SK-N-SH (cell line): Measurements from ENCODE around the gene NLGN1. TPM values are rescaled to one million over a fixed set of nuclear protein-coding genes. Genes with fewer than 3 reads are reported as not detected.
A peak's percentile ranks its signal among the peaks of the same experiment; 100 is the strongest.

Experiments
- CTCF ChIA-PET: fragments of 300-600, 350-600 bp; formaldehyde crosslinking; extraction: SDS; loops from one replicate; lab custom pipeline; 2021; lab: Yijun Ruan, JAX
- POLR2A ChIA-PET: fragments of 350-600 bp; sonication (Branson Sonifier 250); formaldehyde crosslinking; extraction: SDS; loops from one replicate; lab custom pipeline; 2020; ENCODE audit warnings: antibody characterized with exemption, inconsistent platforms; lab: Yijun Ruan, JAX
- DNase-seq: peaks from one replicate; pipeline ENCODE4 v3.0.0; 2012
- H2AFZ ChIP-seq: fragments of 200-600 bp; sonication (generic); 2 replicates; pipeline ENCODE4 v1.8.1; 2016; ENCODE audit warnings: antibody characterized with exemption, mild to moderate bottlenecking, low read depth
- H3F3A ChIP-seq: fragments of 200-600 bp; sonication (generic); replicated peaks from 2 replicates; pipeline ENCODE3; 2016; ENCODE audit warnings: antibody characterized with exemption, mild to moderate bottlenecking; ENCODE audit not compliant: insufficient read depth
- H3K27ac ChIP-seq, 2 experiments: fragments of 200-500 bp in 1 of 2; fragments of 200-600 bp in 1 of 2; sonication (Bioruptor generic) in 1 of 2; sonication (generic), shearing (Covaris generic) in 1 of 2; 2 replicates each; pipeline versions ENCODE4 v1.5.1 to v1.6.1; 2014 to 2016; ENCODE audit warnings: low read depth in 2 of 2, inconsistent platforms in 1 of 2, low read length in 1 of 2, mild to moderate bottlenecking in 1 of 2, mixed read lengths in 1 of 2
- H3K27me3 ChIP-seq: fragments of 200-600 bp; sonication (generic), shearing (Covaris generic); 2 replicates; pipeline ENCODE4 v1.6.1; 2016; ENCODE audit warnings: mixed run types; ENCODE audit not compliant: insufficient read depth
- H3K36me3 ChIP-seq, 2 experiments: fragments of 200-500 bp in 1 of 2; fragments of 200-600 bp in 1 of 2; sonication (Bioruptor generic) in 1 of 2; sonication (generic) in 1 of 2; replicated peaks in 1 of 2; 2 replicates each; pipeline versions ENCODE3 to v1.5.1; 2014 to 2016; ENCODE audit warnings: low read length in 1 of 2, mild to moderate bottlenecking in 1 of 2; ENCODE audit not compliant: insufficient read depth in 2 of 2, control insufficient read depth in 1 of 2
- H3K4me1 ChIP-seq, 2 experiments: fragments of 200-500 bp in 1 of 2; fragments of 200-600 bp in 1 of 2; sonication (Bioruptor generic) in 1 of 2; sonication (generic), shearing (Covaris generic) in 1 of 2; 2 replicates each; pipeline versions ENCODE4 v1.5.1 to v1.6.1; 2014 to 2016; ENCODE audit warnings: low read depth in 1 of 2, low read length in 1 of 2, mixed run types in 1 of 2; ENCODE audit not compliant: insufficient read depth in 2 of 2, control insufficient read depth in 1 of 2
- H3K4me2 ChIP-seq: fragments of 200-600 bp; sonication (generic), shearing (Covaris generic); 2 replicates; pipeline ENCODE4 v1.6.1; 2017; ENCODE audit warnings: mixed run types
- H3K4me3 ChIP-seq, 2 experiments: fragments of 200-500 bp in 1 of 2; fragments of 200-600 bp in 1 of 2; sonication (Bioruptor generic) in 1 of 2; sonication (generic), shearing (Covaris generic) in 1 of 2; 2 replicates each; pipeline versions ENCODE4 v1.5.1 to v1.8.1; 2014 to 2016; ENCODE audit warnings: low read depth in 2 of 2, inconsistent platforms in 1 of 2, low read length in 1 of 2, mild to moderate bottlenecking in 1 of 2, mixed read lengths in 1 of 2, moderate library complexity in 1 of 2
- H3K79me2 ChIP-seq: fragments of 200-600 bp; sonication (generic); 2 replicates; pipeline ENCODE4 v1.8.1; 2017; ENCODE audit warnings: mild to moderate bottlenecking; ENCODE audit not compliant: insufficient read depth
- H3K9ac ChIP-seq: fragments of 200-600 bp; sonication (generic); 2 replicates; pipeline ENCODE4 v1.6.1; 2017; ENCODE audit warnings: mixed run types
- H3K9me2 ChIP-seq: fragments of 200-600 bp; sonication (generic); 2 replicates; pipeline ENCODE4 v1.6.1; 2017; ENCODE audit warnings: mixed run types
- H3K9me3 ChIP-seq: fragments of 200-600 bp; sonication (generic); 2 replicates; pipeline ENCODE4 v1.6.1; 2017; ENCODE audit warnings: mixed run types, mild to moderate bottlenecking, moderate library complexity
- H4K20me1 ChIP-seq: fragments of 200-600 bp; sonication (generic); 2 replicates; pipeline ENCODE4 v1.6.1; 2017; ENCODE audit warnings: mild to moderate bottlenecking, mixed run types; ENCODE audit not compliant: insufficient read depth
- EP300 ChIP-seq, 2 experiments: IDR thresholded peaks; 2 replicates each; pipeline versions ENCODE4 v1.4.0 to v1.6.1; 2012; ENCODE audit warnings: borderline replicate concordance in 1 of 2, low read depth in 1 of 2, low read length in 1 of 2
- EZH2phosphoT487 ChIP-seq: fragments of 200-600 bp; sonication (generic); IDR thresholded peaks from 2 replicates; pipeline ENCODE4 v1.6.1; 2017; ENCODE audit warnings: low read depth, mixed run types, mild to moderate bottlenecking, antibody characterized with exemption, moderate library complexity, borderline replicate concordance
- FOXJ3 ChIP-seq: sonication (generic); formaldehyde crosslinking; IDR thresholded peaks from 2 replicates; pipeline ENCODE4 v1.5.1; 2020; ENCODE audit warnings: mild to moderate bottlenecking, missing genetic modification reagents
- GABPA ChIP-seq: IDR thresholded peaks from 2 replicates; pipeline ENCODE4 v1.4.0; 2012; ENCODE audit warnings: low read depth, mild to moderate bottlenecking
- GATA2 ChIP-seq: sonication (generic); formaldehyde crosslinking; IDR thresholded peaks from 2 replicates; pipeline ENCODE4 v1.5.0; 2020; ENCODE audit warnings: mild to moderate bottlenecking, missing genetic modification reagents
- MEF2A ChIP-seq: IDR thresholded peaks from 2 replicates; pipeline ENCODE4 v1.4.0; 2012; ENCODE audit warnings: low read depth, borderline replicate concordance
- NFIC ChIP-seq: IDR thresholded peaks from 2 replicates; pipeline ENCODE4 v1.4.0; 2012; ENCODE audit warnings: borderline replicate concordance
- NRF1 ChIP-seq: IDR thresholded peaks from 2 replicates; pipeline ENCODE4 v1.6.1; 2012; ENCODE audit warnings: low read depth, mild to moderate bottlenecking, low read length
- RFX5 ChIP-seq: IDR thresholded peaks from 2 replicates; pipeline ENCODE4 v1.6.1; 2012; ENCODE audit warnings: mild to moderate bottlenecking, improper control_type of control experiment, low read length
- RXRA ChIP-seq: IDR thresholded peaks from 2 replicates; pipeline ENCODE4 v1.4.0; 2012; ENCODE audit warnings: low read depth, mild to moderate bottlenecking, borderline replicate concordance
- SIN3A ChIP-seq: IDR thresholded peaks from 2 replicates; pipeline ENCODE4 v1.6.1; 2012; ENCODE audit warnings: low read depth, mild to moderate bottlenecking, low read length, moderate library complexity, borderline replicate concordance
- SMC3 ChIP-seq: IDR thresholded peaks from 2 replicates; pipeline ENCODE4 v1.6.1; 2012; ENCODE audit warnings: low read depth, low read length, improper control_type of control experiment
- TAF1 ChIP-seq: IDR thresholded peaks from 2 replicates; pipeline ENCODE4 v1.6.1; 2012; ENCODE audit warnings: low read depth, mild to moderate bottlenecking, low read length, moderate library complexity, borderline replicate concordance
- TCF12 ChIP-seq: IDR thresholded peaks from 2 replicates; pipeline ENCODE4 v1.4.0; 2012
- YY1 ChIP-seq: IDR thresholded peaks from 2 replicates; pipeline ENCODE4 v1.4.0; 2012; ENCODE audit warnings: low read depth, mild to moderate bottlenecking
- WGBS: methylation state at CpG from one replicate; pipeline ENCODE4 v1.1.6; 2017; ENCODE audit warnings: low lambda C conversion rate; 5-methylcytosine and 5-hydroxymethylcytosine counted together
- polyA plus RNA-seq, 3 experiments: library from polyadenylated mRNA; depleted of rRNA; stranded (reverse); fragments of >200 nt; gene quantifications; 2 replicates each; pipeline ENCODE4 v1.2.3, GENCODE V29; 2012
- TF ChIP-seq, protein P1 (sequence below): IDR thresholded peaks from 2 replicates; pipeline ENCODE4; 2012
- TF ChIP-seq, protein P2 (sequence below): IDR thresholded peaks from 2 replicates; pipeline ENCODE4 v1.4.0; 2012; ENCODE audit warnings: low read depth, borderline replicate concordance
- TF ChIP-seq, protein P3 (sequence below): fragments of 150-350 bp; IDR thresholded peaks from 2 replicates; pipeline ENCODE4 v1.6.1; 2016; ENCODE audit warnings: mild to moderate bottlenecking, low read depth, low read length
- TF ChIP-seq, protein P4 (sequence below): fragments of 200-600 bp; sonication (generic); IDR thresholded peaks from 2 replicates; pipeline ENCODE4 v1.6.1; 2017; ENCODE audit warnings: antibody characterized with exemption, mild to moderate bottlenecking, moderate library complexity

NLGN1 gene
- polyA plus RNA-seq, 1 of the 3 experiments (the other 2 are of a cell fraction): 1.5 TPM

DNA sequence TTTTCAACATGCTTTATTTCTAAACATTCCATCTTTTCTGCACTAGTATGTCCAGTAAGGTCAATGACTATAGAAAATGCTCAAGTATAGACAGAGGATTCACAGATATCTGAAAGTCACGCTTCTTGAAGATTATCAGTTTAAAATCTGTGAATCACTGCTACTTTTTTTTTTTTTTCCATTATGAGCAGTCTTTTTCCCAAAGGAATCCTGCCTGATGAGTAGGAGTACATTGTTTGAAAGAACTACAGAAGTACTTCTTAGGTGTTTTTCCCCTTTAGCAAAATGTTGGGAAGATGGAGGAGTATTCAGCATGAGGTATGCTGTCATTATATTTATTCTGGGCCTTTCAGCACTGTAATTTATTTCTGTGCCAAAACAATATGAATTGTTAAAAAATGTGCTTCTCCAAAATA lies 266.2 kb downstream of the NLGN1 start (continued):
- TF ChIP-seq, protein P1, sequence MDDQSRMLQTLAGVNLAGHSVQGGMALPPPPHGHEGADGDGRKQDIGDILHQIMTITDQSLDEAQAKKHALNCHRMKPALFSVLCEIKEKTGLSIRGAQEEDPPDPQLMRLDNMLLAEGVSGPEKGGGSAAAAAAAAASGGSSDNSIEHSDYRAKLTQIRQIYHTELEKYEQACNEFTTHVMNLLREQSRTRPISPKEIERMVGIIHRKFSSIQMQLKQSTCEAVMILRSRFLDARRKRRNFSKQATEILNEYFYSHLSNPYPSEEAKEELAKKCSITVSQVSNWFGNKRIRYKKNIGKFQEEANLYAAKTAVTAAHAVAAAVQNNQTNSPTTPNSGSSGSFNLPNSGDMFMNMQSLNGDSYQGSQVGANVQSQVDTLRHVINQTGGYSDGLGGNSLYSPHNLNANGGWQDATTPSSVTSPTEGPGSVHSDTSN: 0 out of 2 replicates have a peak, but pooled peaks have one; percentile 22
- TF ChIP-seq EZH2phosphoT487 (no peak), RFX5 (no peak), GATA2 (CRISPR knock-in tag) (no peak), YY1 (no peak), SMC3 (no peak), RXRA (no peak), NRF1 (no peak), FOXJ3 (CRISPR knock-in tag) (no peak), TAF1 (no peak), NFIC (no peak; the same call in 1 of the 2 replicates), SIN3A (no peak)
- TF ChIP-seq, protein P2, sequence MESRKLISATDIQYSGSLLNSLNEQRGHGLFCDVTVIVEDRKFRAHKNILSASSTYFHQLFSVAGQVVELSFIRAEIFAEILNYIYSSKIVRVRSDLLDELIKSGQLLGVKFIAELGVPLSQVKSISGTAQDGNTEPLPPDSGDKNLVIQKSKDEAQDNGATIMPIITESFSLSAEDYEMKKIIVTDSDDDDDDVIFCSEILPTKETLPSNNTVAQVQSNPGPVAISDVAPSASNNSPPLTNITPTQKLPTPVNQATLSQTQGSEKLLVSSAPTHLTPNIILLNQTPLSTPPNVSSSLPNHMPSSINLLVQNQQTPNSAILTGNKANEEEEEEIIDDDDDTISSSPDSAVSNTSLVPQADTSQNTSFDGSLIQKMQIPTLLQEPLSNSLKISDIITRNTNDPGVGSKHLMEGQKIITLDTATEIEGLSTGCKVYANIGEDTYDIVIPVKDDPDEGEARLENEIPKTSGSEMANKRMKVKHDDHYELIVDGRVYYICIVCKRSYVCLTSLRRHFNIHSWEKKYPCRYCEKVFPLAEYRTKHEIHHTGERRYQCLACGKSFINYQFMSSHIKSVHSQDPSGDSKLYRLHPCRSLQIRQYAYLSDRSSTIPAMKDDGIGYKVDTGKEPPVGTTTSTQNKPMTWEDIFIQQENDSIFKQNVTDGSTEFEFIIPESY: no peak

DNA sequence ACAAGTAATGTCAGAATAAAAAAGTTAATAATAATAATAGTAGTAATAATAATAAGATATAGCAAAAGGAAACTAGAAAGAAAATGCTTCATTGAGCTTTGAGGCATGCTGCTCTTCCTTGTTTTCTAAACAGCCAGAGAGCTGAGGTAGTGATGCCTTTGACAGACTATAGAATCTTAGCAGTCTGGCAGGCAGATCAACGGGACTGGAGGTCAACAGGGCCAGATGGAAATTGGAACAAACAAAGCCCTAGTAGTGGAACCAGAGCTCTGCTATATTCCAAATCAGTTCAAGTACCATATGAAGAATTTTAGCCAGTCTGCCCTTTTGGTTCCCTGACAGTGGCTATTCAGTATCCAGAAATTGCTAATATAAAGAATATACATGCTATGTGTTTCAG lies 278.6 kb downstream of the NLGN1 start:
- no peak for TF ChIP-seq RFX5
- TF ChIP-seq MEF2A: no peak
- TF ChIP-seq TAF1: no peak
- TF ChIP-seq, protein P1: no peak
- TF ChIP-seq EP300 (IDR thresholded peaks at IDR 0.05; ENCODE audit: borderline replicate concordance in 1 of 2, low read depth in 1 of 2, low read length in 1 of 2): no peak
- no peak for TF ChIP-seq GATA2 (CRISPR knock-in tag)
- TF ChIP-seq GABPA: no peak
- TF ChIP-seq, protein P3, sequence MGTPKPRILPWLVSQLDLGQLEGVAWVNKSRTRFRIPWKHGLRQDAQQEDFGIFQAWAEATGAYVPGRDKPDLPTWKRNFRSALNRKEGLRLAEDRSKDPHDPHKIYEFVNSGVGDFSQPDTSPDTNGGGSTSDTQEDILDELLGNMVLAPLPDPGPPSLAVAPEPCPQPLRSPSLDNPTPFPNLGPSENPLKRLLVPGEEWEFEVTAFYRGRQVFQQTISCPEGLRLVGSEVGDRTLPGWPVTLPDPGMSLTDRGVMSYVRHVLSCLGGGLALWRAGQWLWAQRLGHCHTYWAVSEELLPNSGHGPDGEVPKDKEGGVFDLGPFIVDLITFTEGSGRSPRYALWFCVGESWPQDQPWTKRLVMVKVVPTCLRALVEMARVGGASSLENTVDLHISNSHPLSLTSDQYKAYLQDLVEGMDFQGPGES: no peak
- TF ChIP-seq, protein P4, sequence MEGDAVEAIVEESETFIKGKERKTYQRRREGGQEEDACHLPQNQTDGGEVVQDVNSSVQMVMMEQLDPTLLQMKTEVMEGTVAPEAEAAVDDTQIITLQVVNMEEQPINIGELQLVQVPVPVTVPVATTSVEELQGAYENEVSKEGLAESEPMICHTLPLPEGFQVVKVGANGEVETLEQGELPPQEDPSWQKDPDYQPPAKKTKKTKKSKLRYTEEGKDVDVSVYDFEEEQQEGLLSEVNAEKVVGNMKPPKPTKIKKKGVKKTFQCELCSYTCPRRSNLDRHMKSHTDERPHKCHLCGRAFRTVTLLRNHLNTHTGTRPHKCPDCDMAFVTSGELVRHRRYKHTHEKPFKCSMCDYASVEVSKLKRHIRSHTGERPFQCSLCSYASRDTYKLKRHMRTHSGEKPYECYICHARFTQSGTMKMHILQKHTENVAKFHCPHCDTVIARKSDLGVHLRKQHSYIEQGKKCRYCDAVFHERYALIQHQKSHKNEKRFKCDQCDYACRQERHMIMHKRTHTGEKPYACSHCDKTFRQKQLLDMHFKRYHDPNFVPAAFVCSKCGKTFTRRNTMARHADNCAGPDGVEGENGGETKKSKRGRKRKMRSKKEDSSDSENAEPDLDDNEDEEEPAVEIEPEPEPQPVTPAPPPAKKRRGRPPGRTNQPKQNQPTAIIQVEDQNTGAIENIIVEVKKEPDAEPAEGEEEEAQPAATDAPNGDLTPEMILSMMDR: no peak
- no peak for TF ChIP-seq TCF12
- Histone ChIP-seq H3K9ac (no peak overlapping the region), H2AFZ (no peak overlapping the region), H3K4me2 (no peak overlapping the region), H3K4me3 (no peak overlapping the region), H3K79me2 (no peaks in the 10 kb centered on the region), H3K9me2 (no peaks in the 10 kb centered on the region), H3K9me3 (no peaks in the 10 kb centered on the region), H3K27me3 (no peaks in the 10 kb centered on the region), H3F3A (no peaks in the 10 kb centered on the region), H3K27ac (no peak overlapping the region), H4K20me1 (no peaks in the 10 kb centered on the region), H3K4me1 (no peaks in the 10 kb centered on the region), H3K36me3 (no peaks in the 10 kb centered on the region)
- ChIA-PET POLR2A (no interaction called here), CTCF (no interaction called here)
- DNase-seq: no peak
- WGBS: 50% methylated on average over 1 of the region's 1 CpG
